Stimulated activated CD4-positive, alpha-beta T cell treated with anti-CD3 and anti-CD28 coated beads, Interleukin-4, amount 100 ng/mL, for 4 hours (primary cell): ENCODE results near the gene WNT9A.

Source experiments
- DNase-seq, 2 experiments: peaks; one replicate each; pipeline ENCODE4 v3.0.0-alpha.2; 2020

The WNT9A gene

DNA sequence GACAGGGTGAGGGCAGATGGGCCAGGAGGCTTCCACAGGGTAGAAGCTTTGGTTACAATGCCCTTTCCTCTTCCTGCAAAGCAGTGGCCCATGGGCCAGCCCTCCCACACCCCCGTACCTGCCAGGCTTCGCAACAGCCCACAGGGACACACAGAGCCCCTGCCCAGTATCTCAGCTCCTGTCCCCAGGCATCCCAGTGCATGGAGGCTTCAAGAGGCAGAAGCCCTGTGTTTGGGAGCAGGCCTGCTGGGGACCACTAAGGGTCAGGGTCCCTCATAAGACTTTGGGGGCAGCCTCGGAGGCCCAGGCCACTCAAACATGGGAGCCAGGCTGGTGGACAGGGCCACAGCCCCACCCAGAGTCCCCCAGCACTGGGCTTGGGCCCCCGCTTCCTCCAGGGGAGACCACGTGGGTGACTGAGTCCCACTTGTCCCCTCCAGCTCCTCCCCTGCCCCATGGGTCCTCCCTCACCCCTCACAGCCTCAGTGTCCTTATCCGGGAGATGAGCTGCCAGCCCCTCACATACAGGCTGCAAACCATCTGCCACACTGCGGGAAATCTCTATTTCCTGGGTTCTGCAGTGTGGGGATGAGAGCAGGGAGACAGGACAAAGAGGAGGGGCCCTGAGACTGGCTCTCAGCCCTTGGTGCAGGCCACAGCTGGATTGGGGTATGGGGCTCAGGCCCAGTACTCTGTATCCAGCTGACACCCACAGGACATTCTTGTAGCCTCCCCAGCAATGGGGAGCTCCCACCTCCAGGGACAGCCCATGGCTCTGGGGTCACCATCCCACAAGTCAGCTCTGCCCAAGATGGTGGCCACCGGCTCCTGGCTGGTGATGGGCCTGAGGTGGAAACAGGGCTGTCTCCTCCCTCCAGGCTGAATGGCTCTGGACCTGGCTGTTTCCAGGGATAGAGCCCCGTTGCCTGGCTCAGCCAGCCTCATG, 50.7 kb downstream of the WNT9A start:
- peak in 1 of 2 experiments; percentile 0 for DNase-seq

DNA sequence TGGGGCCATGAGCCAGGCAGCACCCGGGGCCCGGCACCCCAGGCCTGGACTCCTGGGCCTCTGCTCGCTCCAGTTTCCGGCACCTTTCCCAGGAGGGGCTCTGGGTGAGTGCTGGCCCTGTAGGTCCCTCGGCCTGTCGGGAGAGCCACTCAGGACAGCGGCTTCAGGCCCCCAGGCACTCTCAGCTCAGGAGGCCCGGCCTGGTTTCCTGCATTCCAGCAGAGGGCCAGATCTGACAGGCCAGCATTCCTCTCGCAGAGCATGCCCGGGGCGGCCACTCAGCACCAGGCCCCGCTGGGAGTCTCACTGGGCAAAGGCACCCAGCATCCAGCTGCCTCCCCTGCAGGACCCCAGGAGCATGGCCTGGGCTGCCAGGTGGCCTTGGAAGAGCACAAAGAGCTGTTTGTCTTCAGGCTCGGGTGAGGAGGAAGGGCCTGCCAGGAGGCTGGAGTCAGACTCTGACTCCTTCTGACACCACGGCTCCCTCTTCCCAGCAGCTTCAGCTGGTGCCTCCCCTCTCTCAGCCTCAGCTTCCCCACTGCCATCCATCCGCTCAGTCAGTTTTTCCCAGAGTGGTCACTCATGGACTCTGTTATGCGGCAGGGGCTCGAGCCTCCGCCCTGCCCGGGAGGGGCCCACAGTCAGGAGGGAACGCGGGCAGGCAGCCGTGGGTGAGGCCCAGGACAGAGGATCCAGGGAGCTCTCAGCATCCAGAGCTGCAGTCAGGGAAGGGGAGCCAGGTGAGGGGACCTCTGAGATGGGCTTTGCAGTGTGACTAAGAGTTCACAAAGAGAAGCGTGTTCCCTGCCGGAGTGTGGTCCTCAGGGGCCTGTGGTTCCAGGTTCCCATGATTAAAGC, 51.7 kb downstream of the WNT9A start:
- DNase-seq = no peak

DNA sequence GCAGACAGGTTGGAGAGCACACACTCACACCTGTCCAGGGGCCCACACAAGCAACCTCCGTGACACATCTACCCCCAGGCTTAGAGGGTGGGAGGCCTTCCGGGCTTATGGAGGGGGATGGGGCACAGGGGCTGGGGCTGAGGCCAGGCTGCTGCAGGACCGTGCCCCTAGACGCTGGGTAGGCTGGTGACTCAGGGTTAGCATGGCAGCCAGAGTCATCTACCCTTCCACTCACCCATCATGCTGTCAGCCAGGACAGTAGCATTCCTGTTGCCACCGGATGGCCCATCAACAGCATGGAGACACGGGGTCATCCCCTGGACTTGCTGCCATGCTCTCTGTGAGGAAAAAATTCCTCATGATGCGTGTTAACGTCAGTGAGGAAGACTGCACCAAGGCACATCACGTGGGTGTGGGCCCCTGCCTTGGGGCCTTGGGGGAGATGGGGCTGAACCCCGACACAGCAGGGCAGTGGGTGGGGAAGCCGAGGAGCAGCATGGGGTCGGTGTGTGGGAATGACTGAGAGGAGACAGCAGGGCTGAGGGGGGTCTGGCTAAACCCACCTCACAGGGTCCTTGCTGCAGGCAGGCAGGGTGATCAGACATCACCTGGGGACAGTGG, 52.8 kb downstream of the WNT9A start:
- peak in 1 of 2 experiments; percentile 1 for DNase-seq

- peak in 1 of 2 experiments; percentile 1 for DNase-seq
Observed at GRCh38 chr1:227893949-227894721, 53.6 kb downstream of the WNT9A start.

GRCh38 chr1:227893300-227893948, 54.3 kb downstream of the WNT9A start:
- DNase-seq = no peak

- peak in 1 of 2 experiments; percentile 0 for DNase-seq
Observed at GRCh38 chr1:227892489-227893299, 55.0 kb downstream of the WNT9A start.

GRCh38 chr1:227891955-227892488, 55.7 kb downstream of the WNT9A start:
- no peak for DNase-seq

GRCh38 chr1:227891223-227891954, 56.3 kb downstream of the WNT9A start:
- no peak for DNase-seq

GRCh38 chr1:227890451-227891222, 57.1 kb downstream of the WNT9A start:
- no peak for DNase-seq

GRCh38 chr1:227889863-227890405, 57.8 kb downstream of the WNT9A start:
- DNase-seq = no peak

DNA sequence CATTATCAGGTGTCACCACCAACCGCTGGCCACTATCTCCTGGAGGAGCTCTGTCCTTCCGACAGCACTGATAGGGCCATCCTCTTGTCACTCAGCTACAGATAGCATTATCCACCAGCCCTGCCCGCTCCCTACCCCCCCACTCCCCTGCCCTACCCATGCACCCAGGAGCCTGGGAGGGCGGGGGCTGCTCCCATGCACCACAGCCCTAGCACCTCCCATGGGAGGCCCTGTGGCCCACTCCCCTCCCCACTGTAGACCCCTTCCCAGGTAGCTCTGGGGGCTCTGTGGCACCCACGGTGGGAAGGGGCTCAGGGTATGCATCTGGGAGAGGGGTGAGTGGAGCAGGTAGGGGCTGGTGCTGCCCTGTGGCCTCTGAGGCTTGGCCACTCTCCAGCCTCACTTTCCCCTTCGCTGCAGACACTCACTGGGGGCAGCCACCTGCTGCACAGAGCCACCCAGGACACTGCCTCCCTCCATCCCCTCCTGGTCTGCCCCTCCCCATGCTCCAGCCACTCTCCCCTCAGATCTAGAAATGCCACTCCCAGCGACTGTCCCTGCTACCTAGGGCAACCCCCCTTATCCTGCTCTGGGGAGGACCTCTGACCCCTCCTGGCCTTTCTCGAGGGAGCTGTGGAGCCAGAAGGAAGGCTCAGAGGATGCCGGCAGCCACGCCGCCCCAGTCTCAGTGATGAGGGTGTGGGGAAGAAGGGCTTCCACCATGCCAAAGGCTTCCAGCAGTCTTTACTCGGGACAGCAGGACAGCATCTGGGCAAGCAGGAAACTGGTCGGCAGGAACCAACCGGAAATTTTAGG, 58.5 kb downstream of the WNT9A start:
- no peak for DNase-seq

DNA sequence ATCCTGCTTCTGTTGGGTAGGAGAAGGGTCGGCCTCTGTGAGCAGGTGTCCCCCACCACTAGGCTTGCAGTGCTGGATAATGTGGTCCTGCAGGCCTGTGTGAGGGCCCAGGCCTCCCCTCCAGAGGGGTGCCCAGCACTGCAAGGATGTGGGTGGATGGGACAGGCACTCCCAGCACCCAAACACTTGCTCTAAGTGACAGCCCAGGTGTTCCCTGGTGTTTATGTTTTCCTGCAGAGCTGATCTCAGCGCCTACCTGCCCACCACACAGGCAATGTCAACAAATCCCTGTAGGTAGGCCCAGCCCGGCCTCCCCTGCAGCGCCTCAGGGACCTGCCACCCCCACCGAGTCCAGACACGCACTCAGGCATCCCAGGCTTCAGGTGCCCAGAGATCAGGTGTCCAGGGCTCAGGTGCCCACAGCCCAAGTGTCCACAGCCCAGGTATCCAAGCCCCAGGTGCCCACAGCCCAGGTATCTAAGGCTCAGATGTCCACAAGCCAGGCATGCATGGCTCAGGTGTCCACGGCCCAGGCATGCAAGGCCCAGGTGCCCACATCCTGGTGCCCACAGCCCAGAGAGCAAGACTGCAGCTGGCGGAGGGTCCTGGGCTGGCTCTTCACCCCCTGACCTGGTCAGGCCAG, 59.2 kb downstream of the WNT9A start:
- DNase-seq = no peak

GRCh38 chr1:227887697-227888403, 59.9 kb downstream of the WNT9A start:
- DNase-seq = peak; percentile 31 to 34

- DNase-seq = peak; percentile 26 to 36
Observed at GRCh38 chr1:227886993-227887696, 60.6 kb downstream of the WNT9A start.

- no peak for DNase-seq
Observed at GRCh38 chr1:227886503-227886961, 61.2 kb downstream of the WNT9A start.
